ENCODE data around the gene ADGRF5. TPM values are rescaled to one million over a fixed set of nuclear protein-coding genes. Genes with fewer than 3 reads are reported as not detected.

Gene ADGRF5
- total RNA-seq, 1 donor from 2014 or later: not detected

GRCh38 chr6:46931416-46931815, 9.7 kb upstream of the ADGRF5 start:
- no peak overlapping the region for H3K27ac Mint-ChIP-seq (ENCODE audit: unreplicated experiment)
- DNase-seq (ENCODE audit: extremely low spot score, unreplicated experiment): no peak

DNA sequence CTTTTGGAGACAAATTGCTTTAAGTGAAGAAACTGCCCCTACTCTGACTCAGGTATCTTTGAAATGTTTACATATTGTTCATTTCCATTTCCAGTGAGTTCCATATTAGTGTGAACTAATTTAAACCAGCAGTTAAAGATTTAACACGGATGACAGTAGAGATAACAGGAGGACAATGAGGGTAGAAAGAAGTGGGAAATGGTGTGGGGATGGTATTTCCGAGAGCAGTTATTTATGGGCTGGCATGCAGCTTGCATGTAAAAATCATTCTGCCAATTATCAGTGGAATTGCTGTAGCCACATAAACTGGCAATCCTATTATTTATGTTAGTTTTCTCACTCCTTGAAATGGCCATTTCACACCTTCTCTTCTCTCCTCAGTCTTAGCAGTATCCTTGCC, 8.6 kb upstream of the ADGRF5 start:
- TF ChIP-seq, protein P1, sequence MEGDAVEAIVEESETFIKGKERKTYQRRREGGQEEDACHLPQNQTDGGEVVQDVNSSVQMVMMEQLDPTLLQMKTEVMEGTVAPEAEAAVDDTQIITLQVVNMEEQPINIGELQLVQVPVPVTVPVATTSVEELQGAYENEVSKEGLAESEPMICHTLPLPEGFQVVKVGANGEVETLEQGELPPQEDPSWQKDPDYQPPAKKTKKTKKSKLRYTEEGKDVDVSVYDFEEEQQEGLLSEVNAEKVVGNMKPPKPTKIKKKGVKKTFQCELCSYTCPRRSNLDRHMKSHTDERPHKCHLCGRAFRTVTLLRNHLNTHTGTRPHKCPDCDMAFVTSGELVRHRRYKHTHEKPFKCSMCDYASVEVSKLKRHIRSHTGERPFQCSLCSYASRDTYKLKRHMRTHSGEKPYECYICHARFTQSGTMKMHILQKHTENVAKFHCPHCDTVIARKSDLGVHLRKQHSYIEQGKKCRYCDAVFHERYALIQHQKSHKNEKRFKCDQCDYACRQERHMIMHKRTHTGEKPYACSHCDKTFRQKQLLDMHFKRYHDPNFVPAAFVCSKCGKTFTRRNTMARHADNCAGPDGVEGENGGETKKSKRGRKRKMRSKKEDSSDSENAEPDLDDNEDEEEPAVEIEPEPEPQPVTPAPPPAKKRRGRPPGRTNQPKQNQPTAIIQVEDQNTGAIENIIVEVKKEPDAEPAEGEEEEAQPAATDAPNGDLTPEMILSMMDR (IDR thresholded peaks at IDR 0.05): no peak
- Mint-ChIP-seq H3K4me1 (ENCODE audit: unreplicated experiment) (no peaks in the 10 kb centered on the region), H3K4me3 (ENCODE audit: unreplicated experiment) (no peak overlapping the region), H3K36me3 (ENCODE audit: unreplicated experiment) (no peaks in the 10 kb centered on the region), H3K9me3 (ENCODE audit: unreplicated experiment) (no peaks in the 10 kb centered on the region), H3K27ac (ENCODE audit: unreplicated experiment) (no peak overlapping the region), H3K27me3 (ENCODE audit: unreplicated experiment) (peaks cover 5% of the 10 kb centered on the region)
- DNase-seq (ENCODE audit: extremely low spot score, unreplicated experiment): no peak

More at GRCh38 chr6:46931416-46931815, 9.7 kb upstream of the ADGRF5 start:
- Mint-ChIP-seq H3K4me1 (ENCODE audit: unreplicated experiment) (no peaks in the 10 kb centered on the region), H3K27me3 (ENCODE audit: unreplicated experiment) (peaks cover 5% of the 10 kb centered on the region), H3K4me3 (ENCODE audit: unreplicated experiment) (no peak overlapping the region), H3K9me3 (ENCODE audit: unreplicated experiment) (no peaks in the 10 kb centered on the region), H3K36me3 (ENCODE audit: unreplicated experiment) (no peaks in the 10 kb centered on the region)
- TF ChIP-seq, protein P1 (IDR thresholded peaks at IDR 0.05): no peak

- Mint-ChIP-seq H3K4me1 (ENCODE audit: unreplicated experiment) (no peaks in the 10 kb centered on the region), H3K27ac (ENCODE audit: unreplicated experiment) (no peak overlapping the region)
Observed at GRCh38 chr6:46927066-46927465, 5.3 kb upstream of the ADGRF5 start.

GRCh38 chr6:46926481-46926880, 4.7 kb upstream of the ADGRF5 start:
- H3K4me3 Mint-ChIP-seq (ENCODE audit: unreplicated experiment): no peak overlapping the region
- no peaks in the 10 kb centered on the region for H3K27me3 Mint-ChIP-seq (ENCODE audit: unreplicated experiment)
- DNase-seq (ENCODE audit: extremely low spot score, unreplicated experiment): no peak
- no peak overlapping the region for H3K27ac Mint-ChIP-seq (ENCODE audit: unreplicated experiment)
- peaks cover 7% of the 10 kb centered on the region for H3K9me3 Mint-ChIP-seq (ENCODE audit: unreplicated experiment)
- H3K36me3 Mint-ChIP-seq (ENCODE audit: unreplicated experiment): no peaks in the 10 kb centered on the region
- no peaks in the 10 kb centered on the region for H3K4me1 Mint-ChIP-seq (ENCODE audit: unreplicated experiment)
- TF ChIP-seq, protein P1 (IDR thresholded peaks at IDR 0.05): no peak

More at GRCh38 chr6:46927066-46927465, 5.3 kb upstream of the ADGRF5 start:
- no peaks in the 10 kb centered on the region for H3K27me3 Mint-ChIP-seq (ENCODE audit: unreplicated experiment)
- TF ChIP-seq, protein P1 (IDR thresholded peaks at IDR 0.05): no peak
- no peak overlapping the region for H3K4me3 Mint-ChIP-seq (ENCODE audit: unreplicated experiment)
- peaks cover 7% of the 10 kb centered on the region for H3K9me3 Mint-ChIP-seq (ENCODE audit: unreplicated experiment)
- DNase-seq (ENCODE audit: extremely low spot score, unreplicated experiment): no peak
- H3K36me3 Mint-ChIP-seq (ENCODE audit: unreplicated experiment): no peaks in the 10 kb centered on the region

DNA sequence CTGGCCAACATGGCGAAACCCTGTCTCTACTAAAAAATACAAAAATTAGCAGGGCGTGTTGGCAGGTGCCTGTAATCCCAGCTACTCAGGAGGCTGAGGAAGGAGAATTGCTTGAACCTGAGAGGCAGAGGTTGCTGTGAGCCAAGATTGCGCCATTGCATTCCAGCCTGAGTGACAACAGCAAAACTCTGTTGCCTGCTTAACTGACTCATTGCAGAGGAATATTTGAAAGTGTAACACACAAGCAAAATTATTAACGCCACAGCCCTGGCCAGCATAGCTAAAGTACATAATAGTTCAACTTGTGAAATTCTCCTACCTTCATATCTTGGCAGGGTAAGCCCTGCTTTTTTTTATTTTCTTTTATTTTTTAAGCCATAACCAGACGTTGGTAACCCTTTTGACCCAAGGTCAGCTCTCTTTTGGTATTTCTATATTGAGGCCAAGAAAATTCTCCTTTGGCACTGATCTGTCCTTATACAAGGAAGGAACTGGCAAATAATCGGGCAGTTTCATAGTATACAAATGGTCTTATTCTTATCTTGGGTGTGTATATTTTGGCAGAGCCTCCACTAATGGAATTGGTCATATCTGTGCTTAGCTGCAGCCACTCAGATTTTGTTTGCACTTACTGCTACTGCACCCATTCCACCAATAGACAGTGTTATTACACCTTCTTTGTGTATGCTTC, 4.0 kb upstream of the ADGRF5 start:
- TF ChIP-seq, protein P1 (IDR thresholded peaks at IDR 0.05): no peak
- peaks cover 7% of the 10 kb centered on the region for H3K9me3 Mint-ChIP-seq (ENCODE audit: unreplicated experiment)
- H3K27me3 Mint-ChIP-seq (ENCODE audit: unreplicated experiment): no peaks in the 10 kb centered on the region
- H3K4me3 Mint-ChIP-seq (ENCODE audit: unreplicated experiment): no peak overlapping the region
- H3K4me1 Mint-ChIP-seq (ENCODE audit: unreplicated experiment): no peaks in the 10 kb centered on the region
- H3K36me3 Mint-ChIP-seq (ENCODE audit: unreplicated experiment): no peaks in the 10 kb centered on the region
- DNase-seq (ENCODE audit: extremely low spot score, unreplicated experiment): no peak
- H3K27ac Mint-ChIP-seq (ENCODE audit: unreplicated experiment): no peak overlapping the region

Data from osteocyte (in vitro differentiated cells).